Panc1 (cell line): ENCODE measurements around the gene SIGLEC7. TPM values are rescaled to one million over a fixed set of nuclear protein-coding genes. Genes with fewer than 3 reads are reported as not detected.

ENCODE experiments used
- ATAC-seq: fragments of 200-7000 bp; cut with Tn5 transposase; 2 replicates; pipeline ENCODE4 v1.9.1; 2020; ENCODE audit warnings: mild to moderate bottlenecking, moderate library complexity
- BruUV-seq: library from RNA; stranded (reverse); fragments of 400-500 nt; replicated peaks from 2 replicates; lab custom pipeline; 2021; lab: Mats Ljungman, UMichigan
- CTCF ChIA-PET: fragments of 300-600 bp; sonication (Branson Sonifier 250); formaldehyde crosslinking; loops from one replicate; lab custom pipeline; 2022; ENCODE audit warnings: antibody characterized with exemption; lab: Charles Lee
- POLR2A ChIA-PET: fragments of 300-600 bp; sonication (Branson Sonifier 250); formaldehyde crosslinking; loops from one replicate; lab custom pipeline; 2022; ENCODE audit warnings: antibody characterized with exemption; lab: Charles Lee
- DNase-seq: peaks from one replicate; pipeline ENCODE4 v3.0.0-alpha.2; 2010; ENCODE audit warnings: low read depth, low spot score
- H3K27ac ChIP-seq: 2 replicates; pipeline ENCODE4 v1.5.1; 2011; ENCODE audit warnings: mild to moderate bottlenecking, low read length, inconsistent platforms
- H3K27me3 ChIP-seq: fragments of 200-500 bp; sonication (Bioruptor generic); 2 replicates; pipeline ENCODE4 v1.6.0; 2014; ENCODE audit warnings: low read length, inconsistent platforms; ENCODE audit not compliant: control insufficient read depth, insufficient read depth
- H3K36me3 ChIP-seq: fragments of 200-500 bp; sonication (Bioruptor generic); 2 replicates; pipeline ENCODE4 v1.5.1; 2014; ENCODE audit warnings: inconsistent platforms, mild to moderate bottlenecking, low read length, moderate library complexity; ENCODE audit not compliant: control insufficient read depth, insufficient read depth
- H3K4me1 ChIP-seq: 2 replicates; pipeline ENCODE4 v1.5.1; 2011; ENCODE audit warnings: inconsistent platforms, mild to moderate bottlenecking, low read length, moderate library complexity; ENCODE audit not compliant: control insufficient read depth, insufficient read depth
- H3K4me3 ChIP-seq, 2 experiments: 2 replicates each; pipeline ENCODE4 v1.5.1; 2011 to 2012; ENCODE audit warnings: low read depth in 2 of 2, low read length in 2 of 2, mild to moderate bottlenecking in 2 of 2, inconsistent platforms in 1 of 2, moderate library complexity in 1 of 2
- H3K9me3 ChIP-seq: fragments of 200-500 bp; sonication (Bioruptor generic); 2 replicates; pipeline ENCODE4 v1.5.1; 2014; ENCODE audit warnings: low read depth, mild to moderate bottlenecking, inconsistent platforms, low read length, moderate library complexity; ENCODE audit not compliant: control insufficient read depth, insufficient read depth
- CTCF ChIP-seq: fragments of 450-650 bp; IDR thresholded peaks from 2 replicates; pipeline ENCODE4 v1.5.1; 2017; ENCODE audit warnings: mild to moderate bottlenecking
- POLR2AphosphoS5 ChIP-seq: IDR thresholded peaks from 2 replicates; pipeline ENCODE4 v1.6.1; 2012; ENCODE audit warnings: mild to moderate bottlenecking, low read depth, low read length, moderate library complexity
- REST ChIP-seq, 2 experiments: IDR thresholded peaks; 2 replicates each; pipeline ENCODE4 v1.6.1; 2011 to 2012; ENCODE audit warnings: low read depth in 2 of 2, control low read depth in 1 of 2, low read length in 1 of 2, mild to moderate bottlenecking in 1 of 2, moderate library complexity in 1 of 2; ENCODE audit not compliant: insufficient read depth in 1 of 2
- SIN3A ChIP-seq: IDR thresholded peaks from 2 replicates; pipeline ENCODE4 v1.6.1; 2012; ENCODE audit warnings: low read depth, mild to moderate bottlenecking, low read length, moderate library complexity, borderline replicate concordance; ENCODE audit not compliant: insufficient read depth
- TCF7L2 ChIP-seq: IDR thresholded peaks from 2 replicates; pipeline ENCODE4 v1.6.1; 2011; ENCODE audit warnings: mild to moderate bottlenecking, low read depth, low read length, inconsistent platforms
- in situ Hi-C: cut with HindIII; loops from 2 replicates; pipeline ENCODE4 v1.10.0; 2016; ENCODE audit warnings: low sequenced_read_pairs, low pct_unique_long_range_greater_than_20kb
- intact Hi-C: fragments of 100-400 bp; cut with micrococcal nuclease; formaldehyde crosslinking; loops from one replicate; pipeline ENCODE4 v1.10.0; 2022; ENCODE audit not compliant: unreplicated experiment
- total RNA-seq: library from RNA; stranded (reverse); gene quantifications from one replicate; pipeline ENCODE4 v1.2.1, GENCODE V29; 2021; ENCODE audit not compliant: unreplicated experiment

SIGLEC7 gene
- total RNA-seq, 1 experiment from 2014 or later: not detected

GRCh38 chr19:51096473-51097165, 45.5 kb upstream of the SIGLEC7 start:
- Histone ChIP-seq H3K9me3 (no peaks in the 10 kb centered on the region), H3K27me3 (no peaks in the 10 kb centered on the region), H3K27ac (no peak overlapping the region), H3K4me1 (no peaks in the 10 kb centered on the region; the same call in 1 of the 2 replicates), H3K4me3 (no peak overlapping the region), H3K36me3 (no peaks in the 10 kb centered on the region)
- POLR2A ChIA-PET: no interaction called here
- CTCF ChIA-PET: interaction anchor here (0.6 to 1.8 kb wide), 4 partner anchors 22 to 75 kb away, joined by 3 to 13 read pairs (median 4); no protein-coding TSS in a partner anchor
- intact Hi-C loops (loop anchor here (10.0 kb wide), 1 partner anchor 172 kb away; no protein-coding TSS in a partner anchor), in situ Hi-C loops (no loop called here)
- no peak for TF ChIP-seq REST (IDR thresholded peaks at IDR 0.05; ENCODE audit: insufficient read depth in 1 of 2, low read depth in 2 of 2, low read length in 1 of 2)
- no peak for TF ChIP-seq SIN3A
- peak; percentile 6; the same call in 1 of the 2 replicates for TF ChIP-seq CTCF
- no peak for TF ChIP-seq TCF7L2
- no peak for TF ChIP-seq POLR2AphosphoS5
- ATAC-seq (no peak), DNase-seq (no peak)
- BruUV-seq: no TSS peak

- ATAC-seq (peak; percentile 77; the same call in 1 of the 2 replicates), DNase-seq (no peak)
- intact Hi-C loops: loop anchor here (10.0 kb wide), 1 partner anchor 172 kb away; no protein-coding TSS in a partner anchor
- BruUV-seq: no TSS peak
- Histone ChIP-seq H3K4me1 (no peaks in the 10 kb centered on the region; the same call in 1 of the 2 replicates), H3K27ac (no peak overlapping the region), H3K27me3 (no peaks in the 10 kb centered on the region), H3K4me3 (no peak overlapping the region), H3K36me3 (no peaks in the 10 kb centered on the region), H3K9me3 (no peaks in the 10 kb centered on the region)
- POLR2A ChIA-PET: no interaction called here
- in situ Hi-C loops: no loop called here
- TF ChIP-seq TCF7L2 (no peak), REST (IDR thresholded peaks at IDR 0.05; ENCODE audit: insufficient read depth in 1 of 2, low read depth in 2 of 2, low read length in 1 of 2) (no peak), POLR2AphosphoS5 (no peak), SIN3A (no peak), CTCF (peak; percentile 77)
- CTCF ChIA-PET: interaction anchor here (0.6 to 1.8 kb wide), 2 partner anchors 58 to 76 kb away, joined by 3 to 13 read pairs; no protein-coding TSS in a partner anchor
Observed at GRCh38 chr19:51097166-51097738, 44.8 kb upstream of the SIGLEC7 start.
